Thymus (tissue), 11 donors: ENCODE measurements around the gene ZC3H12C. TPM values are rescaled to one million over a fixed set of nuclear protein-coding genes. Genes with fewer than 3 reads are reported as not detected.

Experiments
- DNase-seq, 9 donors: peaks; one replicate each; pipeline ENCODE4 v3.0.0-alpha.2; 2013; ENCODE audit warnings: low spot score in 9 of 9, low read depth in 6 of 9, missing footprints in 1 of 9
- H3K27ac ChIP-seq, 2 donors: one replicate each; pipeline ENCODE4 v1.5.1; 2013; ENCODE audit warnings: control low read depth in 1 of 2, low read depth in 1 of 2, low read length in 1 of 2, mild to moderate bottlenecking in 1 of 2, moderate library complexity in 1 of 2
- H3K27me3 ChIP-seq, 2 donors: one replicate each; pipeline ENCODE4 v1.5.1; 2013; ENCODE audit warnings: low read length in 1 of 2; ENCODE audit not compliant: control insufficient read depth in 2 of 2, insufficient read depth in 1 of 2
- H3K36me3 ChIP-seq, 2 donors: one replicate each; pipeline ENCODE4 v1.5.1; 2013; ENCODE audit warnings: low read length in 1 of 2, mild to moderate bottlenecking in 1 of 2, moderate library complexity in 1 of 2; ENCODE audit not compliant: control insufficient read depth in 2 of 2, insufficient read depth in 2 of 2
- H3K4me1 ChIP-seq, 2 donors: one replicate each; pipeline ENCODE4 v1.5.1; 2013; ENCODE audit warnings: low read length in 2 of 2; ENCODE audit not compliant: control insufficient read depth in 2 of 2, insufficient read depth in 2 of 2
- H3K4me3 ChIP-seq, 2 donors: one replicate each; pipeline ENCODE4 v1.5.1; 2013; ENCODE audit warnings: low read length in 2 of 2, control low read depth in 1 of 2, mild to moderate bottlenecking in 1 of 2
- H3K9me3 ChIP-seq, 2 donors: one replicate each; pipeline ENCODE4 v1.5.1; 2013; ENCODE audit warnings: low read length in 1 of 2, mild to moderate bottlenecking in 1 of 2; ENCODE audit not compliant: control insufficient read depth in 2 of 2, insufficient read depth in 1 of 2
- WGBS: extraction: QIAGEN DNeasy Blood & Tissue Kit; methylation state at CpG from one replicate; pipeline ENCODE4 v1.1.7; 2013; 5-methylcytosine and 5-hydroxymethylcytosine counted together
- polyA plus RNA-seq: library from polyadenylated mRNA; stranded (reverse); fragments of 200-250 nt; gene quantifications from one replicate; pipeline ENCODE4 v1.2.3, GENCODE V29; 2013
- total RNA-seq: library from RNA; stranded (reverse); fragments of 120-200 nt; gene quantifications from one replicate; pipeline ENCODE4 v1.2.4, GENCODE V29; 2013
- donor health status: healthy.

ZC3H12C gene
- total and polyA plus RNA-seq, 2 donors: 2.6 to 3.0 TPM

DNA sequence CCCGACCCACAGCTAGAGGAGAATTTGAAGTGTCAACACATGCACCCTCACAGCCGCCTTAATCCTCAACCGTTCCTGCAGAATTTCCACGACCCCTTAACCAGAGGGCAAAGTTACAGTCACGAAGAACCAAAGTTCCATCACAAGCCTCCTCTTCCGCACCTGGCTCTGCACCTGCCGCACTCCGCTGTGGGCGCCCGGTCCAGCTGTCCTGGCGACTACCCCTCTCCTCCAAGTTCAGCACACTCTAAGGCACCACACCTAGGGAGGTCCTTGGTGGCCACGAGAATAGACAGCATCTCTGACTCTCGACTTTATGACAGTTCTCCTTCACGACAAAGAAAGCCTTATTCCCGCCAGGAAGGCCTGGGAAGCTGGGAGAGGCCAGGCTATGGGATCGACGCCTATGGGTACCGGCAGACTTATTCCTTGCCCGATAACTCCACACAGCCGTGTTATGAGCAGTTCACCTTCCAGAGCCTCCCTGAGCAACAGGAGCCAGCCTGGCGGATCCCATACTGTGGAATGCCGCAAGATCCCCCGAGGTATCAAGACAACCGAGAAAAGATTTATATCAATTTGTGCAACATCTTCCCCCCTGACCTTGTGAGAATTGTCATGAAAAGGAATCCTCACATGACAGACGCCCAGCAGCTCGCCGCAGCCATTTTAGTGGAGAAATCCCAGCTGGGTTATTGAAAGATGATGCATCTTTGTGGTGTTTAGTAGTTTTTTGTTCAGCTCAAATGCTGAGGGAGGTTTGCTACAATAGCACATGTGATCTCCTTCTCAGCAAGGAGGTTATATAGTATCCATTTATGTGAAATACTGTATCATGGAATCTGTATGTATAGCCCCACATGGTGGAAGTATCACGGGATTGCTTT is 72.1 kb downstream of the ZC3H12C start:
- WGBS: 98% methylated on average over 28 of the region's 28 CpGs
- Histone ChIP-seq H3K9me3 (no peaks in the 10 kb centered on the region), H3K4me3 (no peak overlapping the region), H3K36me3 (no peaks in the 10 kb centered on the region), H3K27me3 (no peaks in the 10 kb centered on the region), H3K27ac (no peak overlapping the region), H3K4me1 (no peaks in the 10 kb centered on the region)
- DNase-seq: no peak

DNA sequence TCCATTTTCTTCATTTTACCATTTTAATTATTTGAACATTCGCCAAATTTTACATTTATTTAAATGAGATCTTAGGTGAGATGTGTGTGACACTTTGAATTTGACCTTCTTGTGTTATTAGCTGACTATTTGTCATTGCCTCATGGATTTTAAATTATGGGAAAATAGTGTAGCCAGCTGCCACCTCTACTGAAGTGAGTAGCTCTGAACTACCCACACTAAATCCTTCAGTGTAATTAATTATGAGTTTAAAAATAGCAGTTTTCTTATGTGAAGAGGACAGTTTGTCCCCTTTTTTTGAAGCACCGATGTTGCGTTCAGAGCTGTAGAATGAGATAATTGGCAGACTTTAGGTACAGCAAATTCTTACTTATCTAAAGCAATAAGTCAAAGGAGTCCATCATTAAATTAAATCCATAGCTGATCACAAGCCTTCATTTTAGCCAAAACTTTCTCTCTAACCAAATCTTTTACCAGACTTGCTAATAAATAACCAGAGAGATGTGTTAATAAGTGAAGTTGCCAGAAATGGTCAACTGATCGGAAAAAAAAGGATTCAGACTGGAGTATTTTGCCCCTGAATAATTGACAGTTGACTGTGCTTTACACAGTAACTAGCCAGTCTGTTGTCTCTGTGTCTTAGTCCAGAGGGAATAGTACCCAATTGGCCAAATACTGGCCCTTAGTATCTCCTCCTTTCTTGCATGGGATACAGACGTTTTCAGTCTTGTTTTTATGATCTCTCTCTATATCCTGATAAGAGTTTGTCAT is 75.0 kb downstream of the ZC3H12C start:
- WGBS: 96% methylated on average over 5 of the region's 5 CpGs
- no peak overlapping the region for H3K4me3 ChIP-seq
- H3K36me3 ChIP-seq: no peaks in the 10 kb centered on the region
- H3K4me1 ChIP-seq: no peaks in the 10 kb centered on the region
- DNase-seq: no peak
- no peak overlapping the region for H3K27ac ChIP-seq
- no peaks in the 10 kb centered on the region for H3K27me3 ChIP-seq
- H3K9me3 ChIP-seq: no peaks in the 10 kb centered on the region

DNA sequence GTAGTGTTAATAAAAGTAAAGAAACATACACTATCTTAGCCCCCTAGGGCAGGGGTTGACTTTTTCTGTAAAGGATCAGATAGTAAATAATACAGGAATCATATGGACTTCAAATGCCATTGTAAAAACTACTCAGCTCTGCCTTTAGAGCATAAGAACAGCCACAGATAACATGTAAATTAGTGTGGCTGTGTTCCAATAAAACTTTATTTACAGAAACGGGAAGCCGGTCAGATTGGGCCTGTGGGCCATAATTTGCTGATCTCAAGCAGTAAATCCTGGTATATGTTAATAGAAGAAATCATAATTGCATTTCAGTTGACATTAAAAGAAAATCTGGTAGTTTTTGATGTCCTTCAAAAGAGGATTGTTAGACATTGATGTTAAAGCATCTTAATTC is 76.5 kb downstream of the ZC3H12C start:
- no peak for DNase-seq
- no peak overlapping the region for H3K4me3 ChIP-seq
- H3K4me1 ChIP-seq: no peaks in the 10 kb centered on the region
- H3K36me3 ChIP-seq: no peaks in the 10 kb centered on the region
- 99% methylated on average over 2 of the region's 2 CpGs for WGBS
- H3K27me3 ChIP-seq: no peaks in the 10 kb centered on the region
- H3K27ac ChIP-seq: no peak overlapping the region
- H3K9me3 ChIP-seq: no peaks in the 10 kb centered on the region

DNA sequence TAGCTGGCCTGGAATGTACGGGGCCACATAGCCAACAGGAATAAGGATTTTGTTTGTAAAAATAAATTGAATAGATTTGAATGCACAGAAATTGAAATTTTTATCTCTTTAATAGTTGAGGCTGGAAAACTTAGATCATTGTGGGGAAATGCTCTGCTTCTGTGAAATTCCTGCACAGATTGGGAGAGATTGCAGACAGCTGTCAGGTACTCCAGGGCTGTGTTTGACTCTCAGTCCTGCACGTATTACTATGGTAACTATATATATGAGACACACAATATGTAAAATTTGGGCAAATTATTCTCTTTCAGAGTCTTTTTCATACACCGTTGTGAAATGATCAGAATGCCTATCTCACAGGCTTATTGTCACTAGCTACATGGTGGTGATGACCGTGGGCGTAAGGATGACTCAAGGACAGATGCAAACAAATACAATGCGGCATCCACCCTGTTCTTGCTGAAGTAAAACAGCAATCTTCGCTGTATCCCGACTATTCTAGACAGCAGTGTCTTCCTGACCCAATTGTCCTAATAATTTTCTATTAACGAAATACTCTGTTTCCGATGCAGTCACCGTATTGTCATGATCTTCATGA is 79.4 kb downstream of the ZC3H12C start:
- H3K27me3 ChIP-seq: no peaks in the 10 kb centered on the region
- H3K4me1 ChIP-seq: no peaks in the 10 kb centered on the region
- no peaks in the 10 kb centered on the region for H3K36me3 ChIP-seq
- 97% methylated on average over 11 of the region's 11 CpGs for WGBS
- H3K9me3 ChIP-seq: no peaks in the 10 kb centered on the region
- DNase-seq: no peak
- no peak overlapping the region for H3K27ac ChIP-seq
- H3K4me3 ChIP-seq: no peak overlapping the region

DNA sequence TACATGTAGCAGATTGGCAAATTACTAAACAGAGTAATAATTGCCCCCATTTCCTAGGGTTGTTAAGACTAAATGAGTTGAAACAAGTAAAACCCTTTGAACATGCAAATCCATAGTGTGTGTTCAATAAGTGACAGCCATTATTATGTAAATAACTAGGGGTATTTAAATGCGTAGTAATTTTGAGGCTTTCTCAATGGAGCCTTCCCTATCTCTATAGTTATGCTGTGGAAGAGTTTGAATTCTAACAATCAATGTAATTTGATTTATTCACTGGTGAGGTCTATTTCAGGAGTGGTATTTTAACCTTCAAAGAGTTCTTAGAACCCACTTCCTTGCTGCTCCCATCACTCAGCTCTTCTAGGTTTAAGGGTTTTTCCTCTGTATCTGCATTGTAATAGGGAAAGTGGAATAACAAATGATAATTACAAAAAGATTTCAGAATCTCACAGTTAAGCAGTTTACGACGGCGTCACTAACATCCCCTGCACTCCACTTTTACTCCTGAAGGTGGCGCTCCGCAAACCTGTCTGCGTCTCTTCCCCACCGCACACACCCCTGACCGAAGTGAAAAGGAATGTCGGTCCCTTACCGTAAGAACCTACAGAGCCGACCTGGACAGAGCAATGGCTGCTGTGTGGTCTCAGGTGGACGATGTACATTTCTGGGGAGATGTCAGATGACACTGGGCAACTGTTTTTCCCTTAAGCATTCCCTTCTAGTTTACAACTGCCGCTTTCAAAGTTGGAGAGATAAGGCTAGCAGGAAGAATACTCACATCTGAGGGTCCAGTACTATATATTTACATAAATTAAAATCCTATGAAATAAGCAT is 80.8 kb downstream of the ZC3H12C start:
- Histone ChIP-seq H3K4me3 (no peak overlapping the region), H3K27me3 (no peaks in the 10 kb centered on the region), H3K9me3 (no peaks in the 10 kb centered on the region), H3K36me3 (no peaks in the 10 kb centered on the region), H3K4me1 (no peaks in the 10 kb centered on the region), H3K27ac (no peak overlapping the region)
- WGBS: 19% methylated on average over 14 of the region's 14 CpGs
- peak in 8 of 9 donors; percentile 26 to 75 (median 50) for DNase-seq

DNA sequence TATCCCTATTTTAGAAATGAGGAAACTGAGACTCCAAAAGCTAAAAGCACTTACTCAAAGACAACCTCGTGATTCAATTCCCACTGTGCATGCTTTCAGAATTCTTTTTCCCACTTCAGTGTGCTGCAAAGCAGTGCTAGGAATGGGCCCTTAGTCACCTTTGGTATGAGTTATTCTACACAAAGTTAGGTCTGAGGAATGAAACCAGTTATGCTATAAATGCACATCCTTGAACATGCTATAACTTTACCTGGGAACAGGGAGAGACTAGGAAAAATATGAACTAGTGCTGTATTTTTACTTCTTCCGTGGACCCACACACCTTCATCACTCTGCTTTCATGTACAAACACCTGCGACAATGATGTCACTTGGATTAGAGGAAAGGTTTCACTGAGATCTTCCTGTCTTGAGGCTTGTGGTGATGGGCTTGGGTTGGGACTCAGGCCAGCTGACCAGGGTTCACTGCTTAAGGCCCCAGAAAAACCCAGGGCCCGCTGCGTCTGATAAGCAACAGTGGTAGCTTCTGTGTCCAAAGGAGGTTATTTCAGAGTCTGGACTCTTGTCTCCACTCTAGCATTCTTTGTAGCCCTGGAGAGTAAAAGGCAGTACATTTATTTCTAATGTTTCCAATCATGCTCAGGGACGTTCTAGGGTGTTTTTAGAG is 81.6 kb downstream of the ZC3H12C start:
- H3K27me3 ChIP-seq: no peaks in the 10 kb centered on the region
- 90% methylated on average over 6 of the region's 6 CpGs for WGBS
- no peaks in the 10 kb centered on the region for H3K4me1 ChIP-seq
- DNase-seq: no peak
- H3K27ac ChIP-seq: no peak overlapping the region
- no peaks in the 10 kb centered on the region for H3K36me3 ChIP-seq
- H3K9me3 ChIP-seq: no peaks in the 10 kb centered on the region
- H3K4me3 ChIP-seq: no peak overlapping the region

DNA sequence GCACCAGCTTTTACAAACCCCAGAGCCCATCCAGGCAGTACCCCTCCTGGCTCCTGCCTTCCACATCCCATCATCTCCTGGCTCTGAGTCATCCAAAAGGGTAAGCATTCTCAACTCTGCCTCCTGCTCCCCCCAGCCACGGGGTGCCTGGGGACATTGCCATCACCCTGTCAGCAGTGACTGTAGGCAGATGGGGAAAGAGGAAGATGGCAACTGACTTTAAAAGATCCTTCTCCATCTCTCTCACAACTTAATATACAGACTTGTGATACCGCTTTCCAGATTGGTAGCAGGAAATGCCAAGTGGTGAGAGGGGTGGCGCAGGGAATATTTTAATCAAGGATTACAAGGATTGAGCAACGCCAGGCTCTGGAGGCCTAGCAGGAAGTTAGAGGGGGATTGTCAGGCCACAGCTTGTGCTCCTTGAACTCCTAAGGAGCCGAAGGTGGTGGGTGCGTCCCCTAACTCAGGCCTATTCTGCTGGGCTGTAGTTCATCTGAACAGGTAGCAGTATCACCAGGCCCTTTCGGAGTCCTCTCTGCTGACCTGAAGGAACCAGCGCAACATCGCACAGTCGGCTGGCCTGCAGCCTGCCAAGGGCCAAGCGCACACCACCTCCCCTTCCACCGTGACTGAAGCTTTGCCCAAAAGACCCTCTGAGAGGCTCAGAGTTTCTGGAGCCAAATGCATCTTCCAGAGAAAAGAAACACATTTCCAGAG is 83.3 kb downstream of the ZC3H12C start:
- Histone ChIP-seq H3K36me3 (no peaks in the 10 kb centered on the region), H3K9me3 (no peaks in the 10 kb centered on the region), H3K4me3 (no peak overlapping the region), H3K27me3 (no peaks in the 10 kb centered on the region), H3K4me1 (no peaks in the 10 kb centered on the region), H3K27ac (no peak overlapping the region)
- WGBS: 93% methylated on average over 12 of the region's 12 CpGs
- no peak for DNase-seq

DNA sequence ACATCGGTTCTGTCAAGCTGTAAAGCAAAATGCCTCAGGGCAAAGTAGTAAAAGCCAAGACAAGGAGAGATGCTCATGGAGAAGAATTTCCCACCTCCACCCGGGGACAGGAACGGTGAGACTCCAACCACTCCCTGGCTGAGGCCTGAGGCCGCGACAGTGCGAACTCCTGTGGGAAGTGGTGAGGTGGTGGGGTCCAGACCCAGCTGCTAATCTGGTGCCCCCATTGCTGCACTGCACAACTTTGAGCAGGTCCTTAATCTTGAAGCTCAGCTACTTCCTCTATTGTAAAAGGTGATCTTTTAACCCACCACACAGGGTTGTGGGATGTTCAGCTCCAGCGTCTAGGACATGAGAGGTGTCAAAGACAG is 83.9 kb downstream of the ZC3H12C start:
- H3K27ac ChIP-seq: no peak overlapping the region
- WGBS: 58% methylated on average over 7 of the region's 7 CpGs
- no peak for DNase-seq
- H3K36me3 ChIP-seq: no peaks in the 10 kb centered on the region
- H3K4me3 ChIP-seq: no peak overlapping the region
- no peaks in the 10 kb centered on the region for H3K4me1 ChIP-seq
- H3K9me3 ChIP-seq: no peaks in the 10 kb centered on the region
- no peaks in the 10 kb centered on the region for H3K27me3 ChIP-seq
